Effector memory CD4-positive, alpha-beta T cell (primary cell): ENCODE data around the gene OSBPL2.

Experiments used
- DNase-seq, 3 donors: peaks; one replicate each; pipeline ENCODE4 v3.0.0-alpha.2; 2020
- H3K27ac ChIP-seq: 2 replicates; pipeline ENCODE4 v1.7.0; 2013; ENCODE audit warnings: mild to moderate bottlenecking, low read length, moderate library complexity; ENCODE audit not compliant: insufficient read depth, poor library complexity, severe bottlenecking
- H3K27me3 ChIP-seq: replicated peaks from 2 replicates; pipeline ENCODE4 v1.7.0; 2013; ENCODE audit warnings: mild to moderate bottlenecking, low read length; ENCODE audit not compliant: insufficient read depth, control insufficient read depth, poor library complexity, severe bottlenecking
- H3K36me3 ChIP-seq: 2 replicates; pipeline ENCODE4 v1.7.0; 2013; ENCODE audit warnings: mild to moderate bottlenecking, low read length, moderate library complexity; ENCODE audit not compliant: control insufficient read depth, insufficient read depth
- H3K4me1 ChIP-seq: 2 replicates; pipeline ENCODE4 v1.7.0; 2013; ENCODE audit warnings: low read length, mild to moderate bottlenecking; ENCODE audit not compliant: control insufficient read depth, insufficient read depth, poor library complexity, severe bottlenecking
- H3K4me3 ChIP-seq: 2 replicates; pipeline ENCODE4 v1.7.0; 2013; ENCODE audit warnings: low read length, low read depth, mild to moderate bottlenecking; ENCODE audit not compliant: insufficient read depth, poor library complexity, severe bottlenecking
- H3K9me3 ChIP-seq: 2 replicates; pipeline ENCODE4 v1.7.0; 2013; ENCODE audit warnings: mild to moderate bottlenecking, low read length, moderate library complexity; ENCODE audit not compliant: control insufficient read depth

OSBPL2 gene

GRCh38 chr20:62305765-62306413 lies 67.6 kb downstream of the OSBPL2 start:
- no peaks in the 10 kb centered on the region for H3K27me3 ChIP-seq
- no peaks in the 10 kb centered on the region for H3K9me3 ChIP-seq
- no peak overlapping the region for H3K4me3 ChIP-seq
- no peak overlapping the region for H3K27ac ChIP-seq
- H3K36me3 ChIP-seq = peaks cover 36% of the 10 kb centered on the region
- no peak for DNase-seq
- peaks cover 27% of the 10 kb centered on the region for H3K4me1 ChIP-seq

- no peak for DNase-seq
- Histone ChIP-seq H3K4me3 (no peak overlapping the region), H3K27me3 (no peaks in the 10 kb centered on the region), H3K36me3 (peaks cover 36% of the 10 kb centered on the region), H3K9me3 (no peaks in the 10 kb centered on the region), H3K4me1 (peaks cover 27% of the 10 kb centered on the region), H3K27ac (no peak overlapping the region)
Observed at GRCh38 chr20:62306414-62307187, 68.3 kb downstream of the OSBPL2 start.

- no peaks in the 10 kb centered on the region for H3K27me3 ChIP-seq
- H3K36me3 ChIP-seq = peaks cover 36% of the 10 kb centered on the region
Observed at GRCh38 chr20:62307226-62308101, 69.1 kb downstream of the OSBPL2 start.

GRCh38 chr20:62308102-62308822 lies 69.9 kb downstream of the OSBPL2 start:
- Histone ChIP-seq H3K27ac (no peak overlapping the region), H3K4me3 (no peak overlapping the region), H3K27me3 (no peaks in the 10 kb centered on the region), H3K4me1 (peaks cover 20% of the 10 kb centered on the region), H3K36me3 (peaks cover 36% of the 10 kb centered on the region), H3K9me3 (no peaks in the 10 kb centered on the region)
- DNase-seq = no peak

More at GRCh38 chr20:62307226-62308101, 69.1 kb downstream of the OSBPL2 start:
- Histone ChIP-seq H3K9me3 (no peaks in the 10 kb centered on the region), H3K4me3 (no peak overlapping the region), H3K4me1 (peaks cover 21% of the 10 kb centered on the region), H3K27ac (no peak overlapping the region)
- no peak for DNase-seq

- H3K27me3 ChIP-seq = no peaks in the 10 kb centered on the region
- H3K27ac ChIP-seq = no peak overlapping the region
- no peak for DNase-seq
- no peaks in the 10 kb centered on the region for H3K9me3 ChIP-seq
- H3K4me3 ChIP-seq = no peak overlapping the region
- H3K4me1 ChIP-seq = peaks cover 9% of the 10 kb centered on the region
- H3K36me3 ChIP-seq = peaks cover 36% of the 10 kb centered on the region
Observed at GRCh38 chr20:62309198-62309944, 71.0 kb downstream of the OSBPL2 start.

- no peak overlapping the region for H3K4me3 ChIP-seq
- peaks cover 2% of the 10 kb centered on the region for H3K4me1 ChIP-seq
- DNase-seq = no peak
- no peak overlapping the region for H3K27ac ChIP-seq
- peaks cover 36% of the 10 kb centered on the region for H3K36me3 ChIP-seq
- no peaks in the 10 kb centered on the region for H3K27me3 ChIP-seq
- H3K9me3 ChIP-seq = no peaks in the 10 kb centered on the region
Observed at GRCh38 chr20:62309947-62310756, 71.8 kb downstream of the OSBPL2 start.

- H3K36me3 ChIP-seq = peaks cover 36% of the 10 kb centered on the region
Observed at GRCh38 chr20:62310757-62311121, 72.4 kb downstream of the OSBPL2 start.

GRCh38 chr20:62311150-62311549 lies 72.8 kb downstream of the OSBPL2 start:
- DNase-seq = no peak
- Histone ChIP-seq H3K4me3 (no peak overlapping the region), H3K9me3 (no peaks in the 10 kb centered on the region), H3K27me3 (no peaks in the 10 kb centered on the region), H3K36me3 (peaks cover 32% of the 10 kb centered on the region), H3K27ac (no peak overlapping the region), H3K4me1 (no peaks in the 10 kb centered on the region)

More at GRCh38 chr20:62310757-62311121, 72.4 kb downstream of the OSBPL2 start:
- no peak overlapping the region for H3K4me3 ChIP-seq
- no peaks in the 10 kb centered on the region for H3K27me3 ChIP-seq
- DNase-seq = no peak
- no peaks in the 10 kb centered on the region for H3K9me3 ChIP-seq
- H3K4me1 ChIP-seq = no peaks in the 10 kb centered on the region
- H3K27ac ChIP-seq = no peak overlapping the region
